GM12875 (cell line): ENCODE data around the gene RBM26.

Experiments used
- H3K4me3 ChIP-seq: one replicate; pipeline ENCODE4 v1.5.1; 2011; ENCODE audit warnings: low read depth, low read length, control low read depth
- TF ChIP-seq, protein P1 (sequence below): IDR thresholded peaks from 2 replicates; pipeline ENCODE4 v1.5.1; 2011; ENCODE audit warnings: low read depth, mild to moderate bottlenecking, control low read depth, inconsistent platforms, low read length, moderate library complexity, borderline replicate concordance; ENCODE audit not compliant: insufficient read depth

RBM26 gene

DNA sequence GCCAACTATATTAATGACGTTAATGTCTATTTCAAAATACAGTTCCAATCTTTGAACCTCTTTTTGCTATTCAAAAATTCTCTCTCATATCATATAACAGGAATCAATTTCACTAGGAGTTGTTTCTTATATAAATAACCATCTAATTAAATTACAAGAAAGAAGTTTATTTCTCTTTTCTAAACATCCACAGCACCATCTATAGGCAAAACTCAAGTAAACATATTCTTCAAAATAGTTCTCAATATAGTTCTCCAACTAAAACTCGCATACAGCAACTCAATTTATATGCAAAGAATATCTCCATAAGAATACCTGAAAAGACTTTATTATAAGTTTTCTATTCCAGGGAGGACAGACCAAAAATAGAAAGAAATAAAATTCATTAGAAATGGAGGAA is 65.6 kb downstream of the RBM26 start:
- TF ChIP-seq, protein P1, sequence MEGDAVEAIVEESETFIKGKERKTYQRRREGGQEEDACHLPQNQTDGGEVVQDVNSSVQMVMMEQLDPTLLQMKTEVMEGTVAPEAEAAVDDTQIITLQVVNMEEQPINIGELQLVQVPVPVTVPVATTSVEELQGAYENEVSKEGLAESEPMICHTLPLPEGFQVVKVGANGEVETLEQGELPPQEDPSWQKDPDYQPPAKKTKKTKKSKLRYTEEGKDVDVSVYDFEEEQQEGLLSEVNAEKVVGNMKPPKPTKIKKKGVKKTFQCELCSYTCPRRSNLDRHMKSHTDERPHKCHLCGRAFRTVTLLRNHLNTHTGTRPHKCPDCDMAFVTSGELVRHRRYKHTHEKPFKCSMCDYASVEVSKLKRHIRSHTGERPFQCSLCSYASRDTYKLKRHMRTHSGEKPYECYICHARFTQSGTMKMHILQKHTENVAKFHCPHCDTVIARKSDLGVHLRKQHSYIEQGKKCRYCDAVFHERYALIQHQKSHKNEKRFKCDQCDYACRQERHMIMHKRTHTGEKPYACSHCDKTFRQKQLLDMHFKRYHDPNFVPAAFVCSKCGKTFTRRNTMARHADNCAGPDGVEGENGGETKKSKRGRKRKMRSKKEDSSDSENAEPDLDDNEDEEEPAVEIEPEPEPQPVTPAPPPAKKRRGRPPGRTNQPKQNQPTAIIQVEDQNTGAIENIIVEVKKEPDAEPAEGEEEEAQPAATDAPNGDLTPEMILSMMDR: no peak
- H3K4me3 ChIP-seq: no peak overlapping the region

DNA sequence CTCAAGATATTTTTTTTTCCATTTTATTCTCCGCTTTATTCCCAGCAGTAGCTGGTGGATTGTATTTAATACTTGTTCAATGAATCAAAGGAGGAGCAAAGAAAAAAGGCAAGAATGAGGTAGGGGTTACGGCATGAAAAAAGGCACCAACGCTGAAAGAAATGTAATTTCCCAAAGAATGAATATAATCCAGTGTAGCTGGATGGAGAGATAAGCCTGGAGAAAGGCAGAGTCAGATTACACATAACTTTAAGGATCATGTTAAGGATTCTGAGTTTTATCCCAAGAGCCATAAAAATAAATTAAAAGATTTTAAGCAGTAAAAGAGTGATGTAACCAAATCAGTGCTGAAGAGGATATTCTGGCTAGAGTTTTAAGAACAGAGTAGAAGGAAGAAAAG is 67.7 kb downstream of the RBM26 start:
- TF ChIP-seq, protein P1: no peak

DNA sequence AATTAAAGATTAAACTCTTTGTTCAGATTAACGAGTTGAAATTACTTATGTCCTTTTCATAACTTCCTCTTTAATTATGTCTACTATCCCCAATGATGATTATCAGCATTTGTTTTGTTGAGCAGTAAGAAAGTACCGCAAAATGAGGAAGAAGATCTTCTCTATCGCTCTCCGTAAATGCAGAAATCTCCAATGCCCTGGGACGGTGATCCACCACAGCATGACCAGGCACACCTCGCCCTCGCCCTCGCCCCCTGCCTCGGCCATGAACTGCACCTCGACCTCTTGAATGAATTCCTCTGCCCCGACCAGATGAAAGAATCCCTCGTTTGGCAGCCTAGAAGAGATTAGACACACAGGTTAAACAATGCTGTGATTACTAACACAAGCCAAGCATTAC is 69.1 kb downstream of the RBM26 start:
- no peak overlapping the region for H3K4me3 ChIP-seq
- TF ChIP-seq, protein P1: no peak

More for the DNA sequence above, 67.7 kb downstream of the RBM26 start:
- H3K4me3 ChIP-seq: no peak overlapping the region

DNA sequence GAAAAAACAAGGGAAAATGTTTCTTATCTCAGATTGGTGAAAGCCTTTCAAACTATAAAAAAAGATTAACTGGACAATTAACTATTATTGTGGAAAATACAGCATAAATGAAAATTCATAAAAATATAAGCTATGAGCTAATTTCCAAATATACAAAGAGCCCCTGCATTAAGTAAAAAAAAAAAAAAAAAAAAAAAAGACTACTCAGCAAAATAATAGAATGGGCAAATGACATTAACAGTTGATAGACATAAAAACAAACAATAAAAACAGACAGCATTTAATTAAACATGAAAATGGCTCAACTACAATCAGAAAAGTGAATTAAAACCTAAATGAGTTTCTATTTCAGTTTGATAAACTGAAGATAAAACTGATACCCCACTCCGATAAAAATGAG is 77.5 kb downstream of the RBM26 start:
- H3K4me3 ChIP-seq: no peak overlapping the region
- TF ChIP-seq, protein P1: no peak

DNA sequence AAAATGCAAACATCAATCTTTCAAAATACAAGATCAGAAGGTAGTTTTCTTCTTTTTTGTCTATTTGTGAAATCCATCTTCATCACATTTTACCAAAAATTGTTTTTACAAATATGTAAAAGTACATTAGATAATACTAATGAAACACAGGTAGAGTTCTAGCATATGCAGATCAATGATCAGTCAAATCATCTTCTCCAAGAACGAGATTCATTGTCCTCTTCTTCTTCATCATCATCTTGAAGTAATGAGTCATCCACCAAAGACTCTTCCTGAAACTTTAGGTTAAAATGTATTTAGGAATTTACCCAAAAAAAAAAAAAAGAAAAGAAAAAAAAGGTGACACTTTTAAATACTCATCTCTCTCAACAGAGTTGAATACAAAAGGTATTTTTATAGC is 85.6 kb downstream of the RBM26 start:
- no peak overlapping the region for H3K4me3 ChIP-seq
- TF ChIP-seq, protein P1: no peak

DNA sequence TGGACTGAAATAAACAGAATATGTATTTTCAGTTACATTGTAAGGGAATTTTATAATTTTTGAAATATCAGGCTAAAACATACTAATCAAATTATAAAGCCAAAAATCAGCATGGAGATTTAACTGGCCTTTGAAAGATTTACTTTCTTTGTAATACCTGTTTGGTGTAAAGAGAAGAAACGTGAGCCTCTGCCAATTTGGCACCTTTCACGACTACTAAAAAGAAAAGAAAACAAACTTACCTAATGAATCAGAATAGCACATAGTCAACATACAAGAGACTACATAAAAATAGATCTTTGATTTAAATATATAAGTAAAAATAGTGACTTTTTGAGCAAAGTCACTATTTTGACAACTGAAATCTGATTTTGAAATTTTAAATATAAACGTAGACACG is 87.4 kb downstream of the RBM26 start:
- no peak overlapping the region for H3K4me3 ChIP-seq
- TF ChIP-seq, protein P1: no peak

DNA sequence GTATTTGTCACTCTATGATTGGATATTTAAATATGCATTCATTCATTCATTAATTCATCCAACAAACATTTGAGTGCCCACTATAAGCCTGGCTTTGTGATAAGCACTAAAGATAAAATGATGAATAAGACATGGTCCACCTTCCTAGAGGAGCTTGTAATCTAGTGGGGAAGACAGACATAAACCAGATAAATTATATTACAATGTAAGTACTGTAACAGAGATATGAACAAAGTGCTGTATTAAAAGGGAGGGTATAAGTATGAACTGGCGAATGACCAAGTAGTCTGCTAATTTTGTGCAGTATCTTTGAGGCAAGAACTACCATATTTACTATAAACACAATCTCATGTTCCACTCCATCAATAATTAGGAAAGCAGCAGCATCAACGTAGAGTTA is 88.2 kb downstream of the RBM26 start:
- TF ChIP-seq, protein P1: no peak
- H3K4me3 ChIP-seq: no peak overlapping the region
